GM21515 (cell line): Measurements from ENCODE around the gene ABCB9.

ENCODE experiments used
- ATAC-seq: cut with Tn5 transposase; IDR thresholded peaks from one replicate; pipeline ENCODE4 v1.9.1; 2021; ENCODE audit not compliant: unreplicated experiment

ABCB9 gene

GRCh38 chr12:122995503-122996187 is 29.4 kb upstream of the ABCB9 start:
- no peak for ATAC-seq

- no peak for ATAC-seq
These were observed 28.7 kb upstream of the ABCB9 start for GRCh38 chr12:122994781-122995502.

DNA sequence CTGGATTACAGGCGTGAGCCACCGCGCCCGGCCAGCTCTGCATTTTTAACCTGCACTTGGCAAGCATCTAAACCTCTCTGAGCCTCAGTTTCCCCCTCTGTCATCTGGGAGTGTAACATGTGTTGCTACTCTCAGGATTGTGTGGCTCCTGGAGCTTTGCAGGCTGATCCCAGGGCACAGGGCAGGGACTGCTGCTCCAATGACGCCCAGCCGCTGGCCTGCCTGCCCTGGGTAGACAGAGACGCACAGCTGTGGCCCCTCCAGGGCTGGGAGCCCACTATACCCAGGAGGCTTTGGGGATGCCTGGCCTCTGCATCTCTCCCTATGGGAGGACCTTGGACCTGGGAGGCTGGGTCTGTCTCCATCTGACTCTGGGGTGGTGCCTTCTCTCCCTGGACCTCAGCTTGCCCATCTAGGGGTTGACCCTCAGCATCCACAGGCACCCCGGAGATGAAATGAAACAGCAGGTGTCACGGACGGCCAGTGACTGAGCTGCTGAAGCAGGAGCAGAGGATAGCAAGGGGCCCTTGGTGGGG is 27.9 kb upstream of the ABCB9 start:
- no peak for ATAC-seq

GRCh38 chr12:122992386-122992785 is 26.1 kb upstream of the ABCB9 start:
- ATAC-seq: no peak

GRCh38 chr12:122991623-122992275 is 25.5 kb upstream of the ABCB9 start:
- ATAC-seq: no peak

GRCh38 chr12:122990961-122991622 is 24.8 kb upstream of the ABCB9 start:
- no peak for ATAC-seq

- no peak for ATAC-seq
These were observed 24.3 kb upstream of the ABCB9 start for GRCh38 chr12:122990561-122990960.

DNA sequence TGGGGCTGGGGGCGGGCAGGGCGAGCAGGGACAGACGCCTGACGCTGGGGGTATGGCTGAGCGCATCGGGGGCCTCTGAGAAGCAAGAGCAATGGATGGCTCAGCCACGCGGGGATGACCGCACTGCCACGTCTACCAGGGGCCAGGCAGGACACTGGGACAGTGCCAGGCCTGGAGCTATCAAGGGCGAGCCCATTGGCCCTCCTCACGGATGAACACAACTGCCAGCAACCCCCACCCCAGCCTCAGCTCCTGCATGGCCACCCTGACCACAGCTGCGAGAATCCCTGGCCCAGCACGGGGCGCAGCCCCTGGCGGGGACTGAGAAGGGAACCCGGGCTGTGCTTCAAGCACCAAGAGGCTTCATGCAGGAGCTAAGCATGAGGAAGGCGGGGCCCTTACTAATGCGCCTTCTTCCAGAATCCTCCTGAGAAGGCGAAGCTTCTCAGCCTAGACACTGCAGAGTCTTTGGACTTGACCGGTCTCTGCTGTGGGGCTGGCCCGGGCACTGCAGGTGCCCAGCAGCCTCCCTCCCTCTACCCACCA is 23.7 kb upstream of the ABCB9 start:
- ATAC-seq: no peak

DNA sequence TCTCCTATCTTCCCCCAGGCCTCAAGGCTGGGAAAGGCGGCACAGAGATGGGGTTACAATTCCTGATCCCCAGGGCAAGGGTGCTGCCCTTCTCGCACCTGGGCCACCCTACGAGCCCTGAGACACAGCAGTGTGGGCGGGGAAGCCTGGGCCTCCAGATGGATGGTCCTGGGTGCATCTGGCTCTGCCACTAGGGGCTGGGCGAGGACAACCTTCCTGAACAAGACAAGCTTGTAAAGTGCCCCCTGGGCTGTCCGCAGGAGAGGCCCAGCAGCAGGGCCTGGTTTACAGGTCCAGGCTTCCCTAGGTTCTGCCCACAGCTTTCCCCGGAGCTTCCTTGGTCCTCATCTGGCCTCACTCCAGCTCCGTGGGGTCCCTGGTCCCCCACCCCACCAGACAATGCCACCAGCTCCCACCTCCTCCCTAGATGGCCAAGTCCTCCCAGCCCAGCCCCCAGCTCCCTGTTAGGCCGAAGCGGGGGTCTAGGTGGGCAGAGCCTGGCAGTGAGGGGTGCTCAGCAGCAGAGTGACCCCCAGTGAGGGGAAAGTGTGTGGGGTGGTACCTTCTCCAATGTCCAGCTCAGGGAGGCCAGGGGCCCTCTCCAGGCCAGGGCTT is 23.1 kb upstream of the ABCB9 start:
- ATAC-seq: no peak

DNA sequence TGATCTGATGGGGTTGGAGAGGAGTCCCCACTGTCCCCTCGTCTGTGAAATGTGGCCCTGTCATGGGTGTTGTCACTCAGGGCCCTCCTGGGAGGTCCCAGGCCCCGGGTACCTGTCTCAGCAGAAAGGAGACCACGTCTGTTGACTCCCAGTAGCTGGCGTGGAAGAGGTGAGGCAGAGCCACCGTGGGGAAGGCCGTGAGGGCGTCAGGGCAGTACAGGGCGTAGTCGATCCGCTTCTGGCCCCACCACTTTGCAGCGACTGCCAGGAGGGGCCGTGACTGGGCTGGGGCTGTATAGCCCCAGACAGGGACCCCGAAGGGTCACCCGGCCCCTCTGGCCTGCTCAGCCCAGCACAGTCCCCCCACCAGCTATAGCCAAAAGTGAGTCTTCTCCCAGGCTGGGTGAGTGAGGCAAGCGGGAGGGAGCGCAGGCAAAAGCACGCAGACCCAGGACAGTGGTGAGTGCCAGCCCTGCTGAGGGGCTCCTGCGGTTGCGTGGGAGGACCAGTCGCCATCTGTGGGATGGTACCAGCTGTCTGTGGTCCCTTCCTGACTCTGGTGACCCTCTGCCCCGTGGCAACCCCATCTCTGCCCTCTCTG is 22.4 kb upstream of the ABCB9 start:
- no peak for ATAC-seq

DNA sequence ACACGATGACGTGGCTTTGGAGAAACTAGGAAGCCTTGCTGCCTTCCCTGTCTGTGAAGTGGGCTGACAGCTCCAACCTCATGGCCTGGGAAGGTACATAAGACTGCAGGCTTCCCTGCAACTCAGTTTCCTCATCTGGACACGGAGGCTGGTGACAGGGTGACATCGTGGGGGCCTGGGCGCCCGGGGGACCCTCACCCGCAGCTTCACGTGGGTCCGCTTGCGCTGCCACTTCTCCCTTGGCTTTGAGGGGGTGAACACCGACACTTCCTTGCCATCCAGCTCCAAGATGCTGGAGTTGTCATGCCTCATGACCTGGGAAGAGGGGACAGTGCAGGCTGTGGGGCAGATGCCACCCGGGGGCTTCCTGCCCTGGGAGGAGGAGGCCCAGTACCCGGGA is 21.8 kb upstream of the ABCB9 start:
- no peak for ATAC-seq

GRCh38 chr12:122987086-122987951 is 21.1 kb upstream of the ABCB9 start:
- ATAC-seq: no peak

- ATAC-seq: no peak
These were observed 20.1 kb upstream of the ABCB9 start for GRCh38 chr12:122986258-122986871.

DNA sequence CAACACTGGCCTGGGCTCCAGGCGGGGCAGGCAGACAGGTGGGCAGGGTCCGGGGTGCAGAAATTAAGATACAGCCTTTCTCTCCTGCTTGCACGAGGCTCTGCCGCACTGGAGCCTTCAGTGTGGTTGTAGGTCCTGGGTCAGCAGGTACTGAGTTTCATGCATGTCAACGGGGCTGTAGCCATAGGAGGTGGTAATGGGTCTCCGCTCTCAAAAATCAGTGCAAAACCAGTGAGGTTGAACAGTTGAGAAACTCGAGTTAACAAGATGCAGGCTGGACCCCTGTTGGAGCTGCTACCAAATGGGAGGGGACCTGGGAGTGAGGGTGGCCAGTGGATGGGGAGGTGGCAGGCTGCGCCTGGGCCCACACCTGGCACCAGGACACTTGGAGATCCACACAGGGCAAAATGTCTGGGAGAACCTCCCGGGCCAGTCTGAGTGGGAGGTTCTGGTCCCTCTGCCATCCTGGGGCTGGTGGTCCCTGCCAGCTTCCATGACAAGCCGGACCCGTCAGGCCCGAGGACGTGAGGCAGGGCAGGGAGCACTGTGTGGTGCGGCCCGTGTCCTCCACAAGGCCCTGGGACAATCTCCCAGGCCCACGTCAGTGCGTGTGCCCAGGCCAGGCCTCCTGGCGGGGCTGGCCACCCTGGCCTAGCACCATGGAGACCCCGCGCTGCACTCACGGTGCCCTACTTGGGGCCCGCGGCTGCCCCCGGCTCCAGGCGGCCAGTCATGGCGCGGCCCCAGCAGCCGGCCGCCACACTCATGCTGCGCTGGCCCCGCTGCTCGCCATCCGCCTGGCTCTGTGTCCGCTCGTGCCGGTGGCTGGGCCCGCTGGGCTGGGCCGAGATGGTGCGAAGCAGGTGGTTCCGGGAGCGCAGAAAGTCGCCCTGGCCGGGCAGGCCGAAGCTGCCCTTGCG is 19.3 kb upstream of the ABCB9 start:
- no peak for ATAC-seq

- no peak for ATAC-seq
These were observed 18.5 kb upstream of the ABCB9 start for GRCh38 chr12:122984612-122985337.

- no peak for ATAC-seq
These were observed 17.7 kb upstream of the ABCB9 start for GRCh38 chr12:122983789-122984515.
